ENCODE measurements around the gene SUPT20HL1.
A peak's percentile ranks its signal among the peaks of the same experiment; 100 is the strongest.
"Not testable (repeated sequence)": the region's sequence is repeated elsewhere in the genome, so short reads cannot be mapped to it uniquely, and the experiment has no call there.

SUPT20HL1 gene

GRCh38 chrX:24360272-24360671 lies at the start of gene SUPT20HL1:
Gene SUPT20HL1, plus strand, starts transcription at chrX:24360639. Its CDS starts 2,122 bp downstream, at chrX:24362761.
- no peak for DNase-seq
- intact Hi-C loops (cut with DNase I): no loop called here

- DNase-seq; intact Hi-C loops (cut with DNase I): not testable (repeated sequence)
Observed at GRCh38 chrX:24310916-24311315, 49.5 kb upstream of the SUPT20HL1 start.

DNA sequence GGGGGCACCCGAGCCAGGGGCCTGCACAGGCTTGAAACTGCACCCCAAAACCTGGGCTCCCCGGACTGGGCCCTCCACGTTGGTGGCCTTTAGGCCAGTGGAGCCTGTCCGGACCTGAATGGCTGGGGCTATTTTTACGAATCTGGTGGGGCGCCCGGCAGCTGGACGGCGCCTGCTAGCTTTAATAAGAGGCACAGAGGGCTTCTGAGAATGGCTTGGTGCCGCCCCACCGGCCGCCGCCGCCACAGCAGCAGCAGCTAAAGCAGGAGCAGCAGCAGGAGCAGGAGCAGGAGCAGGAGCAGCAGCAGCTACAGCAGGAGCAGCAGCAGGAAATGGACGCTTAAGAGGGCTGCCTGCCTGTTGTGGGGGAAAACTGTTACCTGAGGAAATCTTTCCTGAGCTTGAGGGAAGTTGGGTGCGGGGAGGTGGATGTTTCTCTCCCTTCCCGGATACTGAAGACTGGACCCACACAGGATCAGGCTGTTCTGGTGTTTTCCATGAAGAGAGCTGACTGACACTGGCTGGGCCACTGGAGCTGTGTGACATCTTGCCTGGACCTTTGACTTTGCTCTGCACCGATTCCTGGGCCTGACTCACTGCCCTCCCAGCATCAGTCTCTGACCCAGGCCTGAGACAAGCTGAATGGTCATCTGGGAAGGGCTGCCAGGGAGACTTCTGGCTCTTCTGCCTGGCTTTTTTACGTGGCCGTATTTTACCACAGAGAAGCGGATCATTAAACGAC lies 48.8 kb upstream of the SUPT20HL1 start:
- DNase-seq; intact Hi-C loops (cut with DNase I): not testable (repeated sequence)

DNA sequence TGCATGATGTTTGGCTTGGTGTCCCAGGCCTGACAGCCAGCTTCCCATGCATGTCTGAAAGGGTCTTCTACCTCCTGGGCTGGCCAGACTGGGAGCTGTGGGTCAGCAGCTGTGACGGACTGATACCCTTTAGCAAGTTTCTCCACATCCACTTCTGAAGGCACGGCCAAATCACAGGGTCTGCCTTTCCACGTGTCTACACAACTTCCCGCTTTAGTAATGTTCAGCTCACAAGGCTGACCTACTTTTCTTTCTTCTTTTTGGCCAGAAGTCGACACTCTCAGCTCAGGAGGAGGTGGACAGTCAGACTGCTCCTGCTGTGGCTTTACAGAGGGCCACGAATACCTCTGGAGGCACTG lies 48.2 kb upstream of the SUPT20HL1 start:
- intact Hi-C loops (cut with DNase I); DNase-seq: not testable (repeated sequence)

GRCh38 chrX:24314019-24314635 lies 46.3 kb upstream of the SUPT20HL1 start, which contains the start of gene SUPT20HL2:
Gene SUPT20HL2, minus strand, starts transcription at chrX:24314069. Its CDS starts 754 bp downstream, at chrX:24313315.
- intact Hi-C loops (cut with DNase I): no loop called here
- no peak for DNase-seq

DNA sequence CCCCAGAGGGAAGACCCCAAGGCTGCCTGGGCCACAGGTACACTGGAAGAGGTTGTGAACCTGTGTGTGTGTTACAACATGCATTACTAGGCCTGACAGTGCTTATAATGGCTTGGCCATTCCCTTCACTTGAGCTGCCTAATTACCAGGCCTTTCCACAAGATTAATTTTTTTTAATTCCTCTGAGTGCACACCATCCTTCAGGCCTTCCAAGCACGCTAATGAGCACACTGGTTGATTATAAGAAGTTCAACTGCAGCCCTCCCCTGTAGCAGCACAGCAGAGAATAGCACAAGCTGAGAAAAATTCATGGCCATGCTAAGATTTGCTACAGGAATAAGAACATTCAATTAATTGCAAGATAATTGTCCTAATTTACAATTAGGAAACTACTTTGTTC lies 44.3 kb upstream of the SUPT20HL1 start:
- intact Hi-C loops (cut with DNase I): no loop called here
- no peak for DNase-seq

DNA sequence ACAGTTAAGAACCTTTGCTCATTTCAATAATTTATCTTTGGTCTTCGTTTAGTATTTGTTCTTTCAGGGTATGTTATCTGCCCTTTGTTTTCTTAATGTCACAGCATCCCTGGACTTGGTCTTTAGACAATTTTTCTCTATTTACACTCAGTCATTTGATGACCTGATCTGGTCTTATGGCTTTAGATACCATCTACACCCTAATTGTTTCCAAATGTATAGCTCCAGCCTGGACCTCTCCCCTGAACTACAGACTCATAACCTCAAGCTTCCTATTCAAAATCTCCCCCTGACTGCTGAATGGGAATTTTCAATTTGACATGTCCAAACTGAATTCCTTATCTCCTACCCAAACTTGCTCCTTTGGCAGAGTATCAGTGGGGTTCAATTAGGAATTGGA lies 42.9 kb upstream of the SUPT20HL1 start:
- no peak for DNase-seq
- intact Hi-C loops (cut with DNase I): no loop called here

- DNase-seq: no peak
Observed at GRCh38 chrX:24321741-24322395, 38.6 kb upstream of the SUPT20HL1 start.

GRCh38 chrX:24325231-24325630 lies 35.2 kb upstream of the SUPT20HL1 start:
- DNase-seq: no peak
- intact Hi-C loops (cut with DNase I): no loop called here

More at GRCh38 chrX:24321741-24322395, 38.6 kb upstream of the SUPT20HL1 start:
- intact Hi-C loops (cut with DNase I): no loop called here

GRCh38 chrX:24332878-24333277 lies 27.6 kb upstream of the SUPT20HL1 start:
- intact Hi-C loops (cut with DNase I): no loop called here

DNA sequence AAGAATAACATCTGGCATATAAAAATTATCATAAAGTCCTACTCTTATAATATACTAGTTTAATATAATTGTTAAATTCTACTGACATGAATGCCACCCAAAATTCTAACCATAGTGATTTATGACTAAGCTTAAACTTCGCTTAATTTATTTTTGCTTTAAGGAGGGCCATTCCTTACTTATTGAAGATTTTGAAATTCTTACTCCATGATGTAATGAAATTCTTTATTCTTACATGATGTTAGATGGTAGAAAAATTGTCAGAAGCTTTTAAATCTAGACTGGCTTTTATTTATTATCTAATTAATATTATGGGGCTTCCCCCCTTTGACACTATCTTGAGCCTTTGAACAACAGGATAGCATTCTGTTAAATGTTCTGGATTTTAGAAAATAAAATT lies 27.1 kb upstream of the SUPT20HL1 start:
- DNase-seq: no peak
- intact Hi-C loops (cut with DNase I): no loop called here

More at GRCh38 chrX:24332878-24333277, 27.6 kb upstream of the SUPT20HL1 start:
- DNase-seq: no peak

DNA sequence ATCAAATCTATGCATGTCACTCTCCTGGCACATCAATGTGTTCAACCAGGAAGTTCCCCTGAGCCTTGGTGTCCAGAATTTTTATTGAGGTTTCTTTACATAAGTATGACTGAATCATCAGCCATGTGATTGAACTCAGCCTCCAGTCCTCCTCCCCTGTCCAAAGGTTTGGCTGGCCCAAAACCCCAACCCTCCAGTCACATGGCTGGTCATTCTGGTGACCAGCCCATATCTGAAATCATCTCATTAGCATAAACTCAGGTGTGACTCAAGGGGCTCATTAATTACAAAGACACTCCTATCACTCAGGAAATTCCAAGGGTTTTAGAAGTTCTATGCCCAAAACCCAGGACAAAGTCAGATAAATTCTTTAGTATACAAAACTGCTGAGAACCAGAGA lies 26.0 kb upstream of the SUPT20HL1 start:
- intact Hi-C loops (cut with DNase I): no loop called here

DNA sequence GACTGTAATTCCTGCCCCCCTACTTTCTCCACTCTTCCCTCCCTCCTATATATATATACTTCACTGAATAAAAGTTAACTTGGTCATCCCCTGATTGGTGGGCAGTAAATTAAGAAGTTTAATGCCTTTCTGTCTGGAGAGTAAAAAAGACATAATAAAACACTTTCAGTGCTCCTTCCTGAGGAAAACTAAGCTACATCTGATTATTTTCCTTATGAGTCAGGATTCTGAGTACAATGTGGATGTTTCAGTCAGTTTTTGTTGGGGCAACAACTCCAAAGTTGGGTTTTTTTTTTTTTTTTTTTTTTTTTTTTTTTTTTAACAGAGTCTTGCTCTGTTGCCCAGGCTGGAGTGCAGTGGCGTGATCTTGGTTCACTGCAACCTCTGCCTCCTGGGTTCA lies 24.6 kb upstream of the SUPT20HL1 start:
- intact Hi-C loops (cut with DNase I): no loop called here
- no peak for DNase-seq

More for the DNA sequence above, 26.0 kb upstream of the SUPT20HL1 start:
- no peak for DNase-seq

DNA sequence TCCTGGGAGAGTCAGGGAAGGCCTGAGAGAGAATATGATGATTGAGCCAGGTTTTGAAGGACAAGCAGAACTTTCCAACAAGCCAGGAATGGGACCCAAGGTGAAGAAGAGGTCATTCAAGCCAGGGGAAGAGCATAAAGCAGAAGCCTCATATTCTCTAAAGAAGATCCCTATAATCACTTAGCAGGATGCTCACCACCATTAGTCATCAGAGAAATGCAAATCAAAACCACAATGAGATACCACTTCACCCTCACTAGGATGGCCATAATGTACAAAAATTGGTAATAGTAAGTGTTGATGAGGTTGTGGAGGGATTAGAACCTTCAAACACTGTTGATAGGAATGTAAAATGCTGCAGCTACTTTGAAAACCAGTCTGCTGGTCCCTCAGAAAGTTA lies 20.5 kb upstream of the SUPT20HL1 start:
- intact Hi-C loops (cut with DNase I): no loop called here
- no peak for DNase-seq

GRCh38 chrX:24340501-24340900 lies 19.9 kb upstream of the SUPT20HL1 start:
- DNase-seq: no peak
- intact Hi-C loops (cut with DNase I): no loop called here

DNA sequence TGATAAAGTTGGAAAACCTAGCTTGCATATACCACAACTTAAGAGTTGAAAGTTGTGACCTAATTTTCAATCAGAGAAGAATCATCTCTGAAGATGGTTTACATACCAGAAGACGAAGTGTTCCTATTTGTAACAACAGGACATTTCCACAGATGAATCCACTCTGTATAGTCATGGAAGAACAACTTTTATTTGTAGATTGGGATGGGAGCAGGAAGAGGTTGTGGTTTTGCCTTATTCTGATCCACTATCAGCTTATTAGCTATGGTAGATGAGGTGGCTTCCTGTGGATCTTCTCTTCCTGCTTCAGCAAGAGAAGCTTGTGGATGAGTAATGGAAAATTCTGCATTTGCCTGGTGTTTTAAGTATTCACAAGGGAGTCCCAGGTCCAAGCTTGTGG lies 18.6 kb upstream of the SUPT20HL1 start:
- intact Hi-C loops (cut with DNase I): no loop called here

DNA sequence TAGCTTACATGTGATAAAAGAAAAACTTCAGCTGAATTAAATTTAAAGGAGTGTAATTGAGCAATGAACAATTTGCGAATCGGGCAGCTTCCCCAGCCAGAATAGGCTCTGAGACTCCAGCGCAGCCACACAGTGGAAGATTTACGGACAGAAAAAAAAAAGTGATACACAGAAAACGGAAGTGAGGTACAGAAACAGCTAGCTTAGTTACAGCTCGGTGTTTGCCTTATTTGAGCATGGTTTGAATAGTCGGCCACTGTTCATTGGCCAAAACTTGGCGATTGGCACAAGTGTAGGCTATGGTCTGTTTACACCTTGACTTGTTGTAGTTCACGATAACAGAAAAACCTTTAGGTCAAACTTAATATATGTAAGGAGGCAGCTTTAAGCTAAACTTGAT lies 16.7 kb upstream of the SUPT20HL1 start:
- no peak for DNase-seq
- intact Hi-C loops (cut with DNase I): no loop called here

More for the DNA sequence above, 18.6 kb upstream of the SUPT20HL1 start:
- no peak for DNase-seq

GRCh38 chrX:24347881-24348280 lies 12.6 kb upstream of the SUPT20HL1 start:
- DNase-seq: no peak
- intact Hi-C loops (cut with DNase I): no loop called here

DNA sequence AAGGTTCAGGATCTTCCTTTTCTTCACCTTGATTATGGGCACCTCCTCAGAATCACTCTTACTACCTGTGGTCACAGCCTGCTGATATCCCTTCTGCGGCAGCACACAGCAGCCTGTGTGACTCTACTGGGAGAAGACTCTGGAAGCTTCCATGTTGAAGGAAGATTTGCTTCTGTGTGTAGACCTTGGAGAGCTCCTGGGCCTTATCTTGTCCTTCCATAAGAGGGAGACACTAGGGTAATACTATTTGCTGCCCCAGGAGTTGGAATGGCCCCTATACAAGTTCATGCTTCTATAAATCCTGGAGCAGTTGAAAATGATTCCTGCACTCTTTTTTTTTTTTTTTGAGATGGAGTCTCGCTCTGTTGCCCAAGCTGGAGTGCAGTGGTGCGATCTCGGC lies 10.2 kb upstream of the SUPT20HL1 start:
- no peak for DNase-seq
- intact Hi-C loops (cut with DNase I): no loop called here

DNA sequence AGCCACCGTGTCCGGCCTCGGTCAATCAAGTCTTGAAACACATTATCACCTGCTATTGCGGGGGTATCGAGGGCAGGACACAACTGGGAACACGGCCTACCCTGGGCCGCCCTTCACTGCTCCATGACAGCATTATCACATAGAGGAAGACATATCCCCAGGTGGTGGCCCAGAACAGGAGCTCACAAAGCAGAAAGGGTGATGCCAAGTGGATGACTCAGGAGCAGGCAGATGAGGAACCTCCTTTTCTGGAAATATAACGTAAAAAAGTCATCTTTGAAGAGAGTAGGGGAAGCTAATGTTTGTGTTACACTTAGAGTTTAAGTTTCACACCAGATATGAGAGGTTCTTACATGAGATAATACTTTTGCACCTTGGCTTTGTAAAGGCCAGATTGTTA lies 5.3 kb upstream of the SUPT20HL1 start:
- intact Hi-C loops (cut with DNase I): no loop called here
- DNase-seq: peak in 1 of 42 donors; percentile 36

All from head of caudate nucleus (tissue), 42 donors.